Endothelial cell of umbilical vein (primary cell): ENCODE results near the gene BCO1. TPM values are rescaled to one million over a fixed set of nuclear protein-coding genes. Genes with fewer than 3 reads are reported as not detected.

Source experiments
- BruUV-seq: library from RNA; stranded (reverse); fragments of 400-500 nt; replicated peaks from 2 replicates; lab custom pipeline; 2021; lab: Mats Ljungman, UMichigan
- CTCF ChIA-PET: fragments of 300-600, 350-600 bp; sonication (Branson Sonifier 250); formaldehyde crosslinking; loops from one replicate; lab custom pipeline; 2021; ENCODE audit warnings: antibody characterized with exemption, inconsistent platforms; lab: Charles Lee
- POLR2A ChIA-PET: fragments of 300-600, 350-600 bp; sonication (Branson Sonifier 250); formaldehyde crosslinking; loops from one replicate; lab custom pipeline; 2021; ENCODE audit warnings: antibody characterized with exemption, inconsistent platforms; lab: Charles Lee
- DNase-seq: peaks from one replicate; pipeline ENCODE4 v3.0.0-alpha.2; 2011; ENCODE audit warnings: low read depth, low spot score
- FAIRE-seq: peaks from 2 replicates; lab custom pipeline; 2011; peaks lifted over from hg19 to GRCh38; lab: Jason Lieb, UNC
- H2AFZ ChIP-seq: 2 replicates; pipeline ENCODE4 v1.6.0; 2012; ENCODE audit warnings: low read depth, low read length, control low read depth, inconsistent platforms
- H3K27ac ChIP-seq: 2 replicates; pipeline ENCODE4 v1.5.1; 2011; ENCODE audit warnings: low read depth, mild to moderate bottlenecking, control low read depth, low read length, moderate library complexity; ENCODE audit not compliant: insufficient read depth
- H3K27me3 ChIP-seq, 2 experiments: 2 replicates each; pipeline versions ENCODE4 v1.6.0 to v1.6.1; 2011; ENCODE audit warnings: low read length in 2 of 2, mixed read lengths in 1 of 2; ENCODE audit not compliant: control insufficient read depth in 2 of 2, insufficient read depth in 2 of 2
- H3K36me3 ChIP-seq, 2 experiments: 2 replicates in 1 of 2; 3 replicates in 1 of 2; pipeline ENCODE4 v1.5.1; 2011; ENCODE audit warnings: low read length in 2 of 2, mild to moderate bottlenecking in 1 of 2, moderate library complexity in 1 of 2; ENCODE audit not compliant: control insufficient read depth in 2 of 2, insufficient read depth in 2 of 2; ENCODE audit errors: extremely low read depth in 1 of 2
- H3K4me1 ChIP-seq: 3 replicates; pipeline ENCODE4 v1.5.1; 2011; ENCODE audit warnings: mild to moderate bottlenecking, low read length; ENCODE audit not compliant: control insufficient read depth, insufficient read depth; ENCODE audit errors: extremely low read depth
- H3K4me2 ChIP-seq: 2 replicates; pipeline ENCODE4 v1.6.1; 2011; ENCODE audit warnings: low read length, control low read depth, mixed read lengths; ENCODE audit not compliant: insufficient read depth
- H3K4me3 ChIP-seq, 3 experiments: fragments of 200-600 bp in 1 of 3; sonication (generic), shearing (Covaris generic) in 1 of 3; replicated peaks in 1 of 3; 2 replicates each; pipeline ENCODE4 v1.5.1; 2011 to 2016; ENCODE audit warnings: control low read depth in 3 of 3, low read length in 3 of 3, mild to moderate bottlenecking in 2 of 3, inconsistent platforms in 1 of 3, low read depth in 1 of 3, moderate library complexity in 1 of 3; ENCODE audit not compliant: insufficient read depth in 1 of 3
- H3K79me2 ChIP-seq: 2 replicates; pipeline ENCODE4 v1.6.0; 2012; ENCODE audit warnings: low read length, inconsistent platforms; ENCODE audit not compliant: control insufficient read depth, insufficient read depth
- H3K9ac ChIP-seq: replicated peaks from 2 replicates; pipeline ENCODE3; 2011; ENCODE audit warnings: low read length, control low read depth; ENCODE audit not compliant: insufficient read depth; ENCODE audit errors: extremely low read depth
- H3K9me1 ChIP-seq: replicated peaks from 3 replicates; pipeline ENCODE4 v1.6.0; 2011; ENCODE audit warnings: mild to moderate bottlenecking, low read length; ENCODE audit not compliant: control insufficient read depth, insufficient read depth; ENCODE audit errors: extremely low read depth
- H3K9me3 ChIP-seq: replicated peaks from 2 replicates; pipeline ENCODE4 v1.5.1; 2012; ENCODE audit warnings: low read length, inconsistent platforms; ENCODE audit not compliant: control insufficient read depth, insufficient read depth
- H4K20me1 ChIP-seq: replicated peaks from 2 replicates; pipeline ENCODE3; 2011; ENCODE audit warnings: mild to moderate bottlenecking, low read length; ENCODE audit not compliant: control insufficient read depth, insufficient read depth; ENCODE audit errors: extremely low read depth
- FOS ChIP-seq: IDR thresholded peaks from 2 replicates; pipeline ENCODE4 v1.6.1; 2011; ENCODE audit warnings: mild to moderate bottlenecking, low read length, moderate library complexity, borderline replicate concordance; ENCODE audit not compliant: insufficient read depth
- GATA2 ChIP-seq: IDR thresholded peaks from 2 replicates; pipeline ENCODE4 v1.7.0; 2011; ENCODE audit warnings: low read depth, mild to moderate bottlenecking, moderate library complexity, mixed read lengths, low read length; ENCODE audit not compliant: insufficient read length, insufficient read depth
- MYC ChIP-seq: IDR thresholded peaks from one replicate; pipeline ENCODE4 v1.6.1; 2011; ENCODE audit warnings: mild to moderate bottlenecking, low read depth, low read length
- POLR2A ChIP-seq: IDR thresholded peaks from 2 replicates; pipeline ENCODE4 v1.6.1; 2012; ENCODE audit warnings: low read depth, mild to moderate bottlenecking, control low read depth, low read length
- POLR2AphosphoS5 ChIP-seq: IDR thresholded peaks from 2 replicates; pipeline ENCODE4 v1.6.1; 2012; ENCODE audit warnings: low read depth, mild to moderate bottlenecking, control low read depth, low read length, moderate library complexity; ENCODE audit not compliant: insufficient read depth
- dilution Hi-C: fragments of 300-500 bp; cut with MboI; formaldehyde crosslinking; loops from one replicate; pipeline ENCODE4 v1.15.0; 2019; ENCODE audit warnings: low sequenced_read_pairs; ENCODE audit not compliant: extremely low pct_ligation_motif_present
- intact Hi-C: fragments of 100-400 bp; cut with micrococcal nuclease; formaldehyde crosslinking; loops from one replicate; pipeline ENCODE4 v1.10.0; 2022
- polyA plus RNA-seq, 4 experiments: library from polyadenylated mRNA; depleted of rRNA in 3 of 4; stranded (reverse) in 3 of 4; unstranded in 1 of 4; fragments of >200 nt; gene quantifications; 2 replicates each; pipeline versions ENCODE4 v1.2.1 to v1.2.3, GENCODE V29; 2011 to 2012; ENCODE audit warnings: missing spikeins in 1 of 4
- total RNA-seq: library from RNA; stranded (reverse); gene quantifications from 2 replicates; pipeline ENCODE4 v1.2.3, GENCODE V29; 2021
- TF ChIP-seq, protein P1 (sequence below), 2 donors: IDR thresholded peaks; 1 replicate in 1 of 2; 2 replicates in 1 of 2; pipeline ENCODE4 v1.5.1; 2011; ENCODE audit warnings: low read length in 2 of 2, mild to moderate bottlenecking in 2 of 2, moderate library complexity in 2 of 2, control low read depth in 1 of 2, inconsistent platforms in 1 of 2, low read depth in 1 of 2; ENCODE audit not compliant: insufficient read depth in 1 of 2; ENCODE audit errors: extremely low read depth in 1 of 2
- TF ChIP-seq, protein P2 (sequence below): IDR thresholded peaks from 2 replicates; pipeline ENCODE4 v1.6.1; 2011; ENCODE audit not compliant: insufficient read depth, insufficient read length

The BCO1 gene
- total and polyA plus RNA-seq, 2 donors (not counting 3 experiments of a cell fraction or from before 2014, with no cell fraction given): not detected

DNA sequence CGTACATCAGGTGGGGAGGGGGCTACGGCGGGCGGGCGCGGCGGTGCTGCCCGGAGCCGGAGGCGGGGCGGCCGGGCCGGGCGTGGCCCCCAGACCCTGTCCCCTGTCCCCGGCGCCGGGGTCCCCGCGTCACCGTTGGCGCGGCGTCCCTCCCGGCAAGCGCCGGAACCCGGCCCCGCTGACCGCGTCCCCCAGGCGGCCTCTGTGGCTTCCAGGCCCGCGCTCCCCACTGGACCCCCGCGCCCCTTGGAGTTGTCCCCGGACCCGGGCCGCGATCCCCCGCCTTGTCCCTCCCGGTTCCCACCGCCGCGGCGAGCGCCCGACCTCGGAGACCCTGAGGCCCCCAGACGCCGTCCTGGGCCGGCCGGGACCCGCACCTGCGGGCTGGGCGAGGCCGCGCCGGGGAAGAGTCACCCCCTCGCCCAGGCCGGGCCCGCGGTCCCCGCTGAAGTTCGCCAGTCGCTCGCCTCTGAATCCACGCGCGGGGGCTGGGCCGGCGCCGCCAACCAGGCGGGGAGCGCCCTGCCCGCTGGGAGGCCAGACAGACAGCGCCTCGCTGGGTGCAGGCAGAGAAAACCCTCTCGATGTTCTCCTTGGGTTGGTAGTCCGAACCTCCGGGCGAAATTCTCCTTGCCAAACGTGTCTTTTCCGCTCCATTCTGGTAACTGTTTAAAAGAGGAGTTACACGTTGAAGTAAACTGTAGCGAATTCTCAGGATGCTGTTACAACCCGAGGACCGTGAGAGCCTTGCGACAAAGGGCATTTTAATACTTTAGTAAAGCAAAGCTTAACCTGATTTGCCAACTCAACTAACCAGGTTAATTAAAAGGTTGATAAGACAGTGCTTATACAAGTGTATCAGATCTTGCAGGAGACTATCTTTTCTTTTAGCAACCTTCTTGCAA is 77.0 kb downstream of the BCO1 start:
- Histone ChIP-seq H4K20me1 (no peaks in the 10 kb centered on the region), H3K79me2 (peaks cover 51% of the 10 kb centered on the region), H3K27ac (peak overlapping the region; percentile 67), H2AFZ (peak overlapping the region; percentile 93), H3K36me3 (no peaks in the 10 kb centered on the region), H3K4me3 (peak overlapping the region; percentile 59 to 94 (median 93)), H3K27me3 (no peaks in the 10 kb centered on the region), H3K4me2 (peak overlapping the region; percentile 86), H3K4me1 (peaks cover 16% of the 10 kb centered on the region), H3K9ac (peak overlapping the region; percentile 77), H3K9me1 (no peaks in the 10 kb centered on the region), H3K9me3 (no peaks in the 10 kb centered on the region)
- intact Hi-C loops: no loop called here
- TF ChIP-seq FOS (no peak), POLR2AphosphoS5 (peak; percentile 10), MYC (no peak), POLR2A (no peak), GATA2 (no peak)
- TF ChIP-seq, protein P1, sequence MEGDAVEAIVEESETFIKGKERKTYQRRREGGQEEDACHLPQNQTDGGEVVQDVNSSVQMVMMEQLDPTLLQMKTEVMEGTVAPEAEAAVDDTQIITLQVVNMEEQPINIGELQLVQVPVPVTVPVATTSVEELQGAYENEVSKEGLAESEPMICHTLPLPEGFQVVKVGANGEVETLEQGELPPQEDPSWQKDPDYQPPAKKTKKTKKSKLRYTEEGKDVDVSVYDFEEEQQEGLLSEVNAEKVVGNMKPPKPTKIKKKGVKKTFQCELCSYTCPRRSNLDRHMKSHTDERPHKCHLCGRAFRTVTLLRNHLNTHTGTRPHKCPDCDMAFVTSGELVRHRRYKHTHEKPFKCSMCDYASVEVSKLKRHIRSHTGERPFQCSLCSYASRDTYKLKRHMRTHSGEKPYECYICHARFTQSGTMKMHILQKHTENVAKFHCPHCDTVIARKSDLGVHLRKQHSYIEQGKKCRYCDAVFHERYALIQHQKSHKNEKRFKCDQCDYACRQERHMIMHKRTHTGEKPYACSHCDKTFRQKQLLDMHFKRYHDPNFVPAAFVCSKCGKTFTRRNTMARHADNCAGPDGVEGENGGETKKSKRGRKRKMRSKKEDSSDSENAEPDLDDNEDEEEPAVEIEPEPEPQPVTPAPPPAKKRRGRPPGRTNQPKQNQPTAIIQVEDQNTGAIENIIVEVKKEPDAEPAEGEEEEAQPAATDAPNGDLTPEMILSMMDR (IDR thresholded peaks at IDR 0.05; ENCODE audit: extremely low read depth in 1 of 2, insufficient read depth in 1 of 2, low read depth in 1 of 2, low read length in 2 of 2): peak in 1 of 2 donors; percentile 24
- TF ChIP-seq, protein P2, sequence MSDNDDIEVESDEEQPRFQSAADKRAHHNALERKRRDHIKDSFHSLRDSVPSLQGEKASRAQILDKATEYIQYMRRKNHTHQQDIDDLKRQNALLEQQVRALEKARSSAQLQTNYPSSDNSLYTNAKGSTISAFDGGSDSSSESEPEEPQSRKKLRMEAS: no peak
- FAIRE-seq: peak; percentile 69
- dilution Hi-C loops: no loop called here
- ChIA-PET CTCF (interaction anchor here (1.9 to 2.2 kb wide), 2 partner anchors 52 to 55 kb away, joined by 9 to 20 read pairs; no protein-coding TSS in a partner anchor), POLR2A (no interaction called here)
- TSS peak; percentile 20 for BruUV-seq
- DNase-seq: peak; percentile 58
